Hepatic stellate cell (primary cell): ENCODE data around the gene C10orf143.

ENCODE experiments used
- DNase-seq: peaks from one replicate; pipeline ENCODE4 v3.0.0; 2011; ENCODE audit warnings: low spot score

Gene C10orf143

DNA sequence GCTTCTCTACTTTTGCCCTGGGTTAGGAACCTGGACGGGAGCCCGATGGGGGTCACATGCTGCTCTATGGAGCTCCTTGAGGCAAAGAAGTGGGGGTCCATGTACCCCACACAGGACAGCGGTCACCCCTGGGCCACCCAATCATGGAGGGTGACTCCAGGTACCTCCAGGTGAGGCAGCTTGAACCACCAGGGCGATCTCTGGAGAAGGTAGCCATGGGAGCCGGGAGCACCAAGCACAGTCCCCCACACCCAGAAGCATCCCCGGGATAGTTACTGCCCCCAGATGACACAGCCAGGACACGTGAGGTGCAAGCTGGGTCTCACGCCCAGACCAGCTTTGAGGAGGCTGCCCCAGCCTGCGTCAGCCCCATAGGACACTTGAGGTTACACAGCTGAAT, 58.4 kb downstream of the C10orf143 start:
- DNase-seq = no peak

DNA sequence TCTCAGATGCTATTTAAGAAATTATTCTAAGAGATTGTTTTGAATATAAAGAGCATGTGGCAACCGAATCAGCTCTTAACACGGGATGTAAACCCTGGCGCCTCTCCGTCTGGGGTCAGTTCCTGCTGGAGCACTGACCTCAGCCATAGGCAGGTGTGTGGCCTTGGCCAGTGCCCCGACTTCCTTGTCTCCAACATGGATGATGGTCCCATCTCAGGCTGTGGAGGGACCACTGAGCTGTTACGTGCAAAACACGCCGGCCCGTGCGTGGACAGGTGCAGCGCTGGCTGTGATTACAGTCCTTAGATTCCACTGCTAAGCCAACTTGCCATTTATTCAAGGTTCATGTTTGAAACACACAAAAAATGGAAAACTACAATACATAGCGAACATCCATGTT, 59.9 kb downstream of the C10orf143 start:
- no peak for DNase-seq

- DNase-seq = no peak
Measured at GRCh38 chr10:130049987-130050386, 60.6 kb downstream of the C10orf143 start.

DNA sequence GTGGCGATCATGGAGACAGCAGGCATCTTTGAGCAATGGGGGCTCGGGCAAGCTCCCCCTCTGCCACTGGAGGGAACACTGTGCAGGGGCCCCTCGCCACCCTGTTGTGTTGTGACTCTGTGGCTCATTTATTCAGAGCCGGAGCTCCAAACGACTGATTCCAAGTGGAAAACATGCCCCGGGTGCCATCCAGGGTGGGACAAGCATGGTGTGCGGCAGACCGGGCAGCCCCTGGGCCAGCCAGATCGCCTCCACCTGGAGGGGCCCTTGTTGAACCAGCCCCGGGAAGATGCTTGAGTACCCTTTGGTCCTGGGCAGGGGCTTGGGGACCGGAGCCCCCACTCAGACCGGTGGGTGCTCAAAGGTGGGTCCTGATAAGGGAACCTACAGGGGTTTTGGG, 61.4 kb downstream of the C10orf143 start:
- no peak for DNase-seq

DNA sequence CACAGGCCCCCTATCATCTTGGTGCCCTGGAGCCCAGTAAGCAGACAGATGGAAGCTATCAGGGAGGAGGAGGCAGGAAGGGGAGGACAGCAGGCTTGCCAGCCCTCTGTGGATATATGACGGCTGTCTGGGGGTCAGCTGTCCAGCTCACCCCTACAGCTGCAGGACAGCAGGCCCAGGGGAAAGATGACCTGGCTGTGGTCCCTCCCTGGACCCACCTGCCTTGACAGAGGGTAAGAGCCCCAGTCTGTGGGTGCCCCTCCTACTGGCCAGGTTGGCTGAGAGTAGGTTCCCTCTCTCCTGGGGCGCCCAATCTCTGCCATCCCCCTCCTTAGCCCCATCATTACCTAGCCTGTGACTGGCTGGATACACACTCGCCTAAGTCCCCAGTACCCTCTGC, 62.5 kb downstream of the C10orf143 start:
- no peak for DNase-seq

GRCh38 chr10:130047336-130047735, 63.3 kb downstream of the C10orf143 start:
- DNase-seq = no peak

- no peak for DNase-seq
Measured at GRCh38 chr10:130046591-130046990, 64.0 kb downstream of the C10orf143 start.

DNA sequence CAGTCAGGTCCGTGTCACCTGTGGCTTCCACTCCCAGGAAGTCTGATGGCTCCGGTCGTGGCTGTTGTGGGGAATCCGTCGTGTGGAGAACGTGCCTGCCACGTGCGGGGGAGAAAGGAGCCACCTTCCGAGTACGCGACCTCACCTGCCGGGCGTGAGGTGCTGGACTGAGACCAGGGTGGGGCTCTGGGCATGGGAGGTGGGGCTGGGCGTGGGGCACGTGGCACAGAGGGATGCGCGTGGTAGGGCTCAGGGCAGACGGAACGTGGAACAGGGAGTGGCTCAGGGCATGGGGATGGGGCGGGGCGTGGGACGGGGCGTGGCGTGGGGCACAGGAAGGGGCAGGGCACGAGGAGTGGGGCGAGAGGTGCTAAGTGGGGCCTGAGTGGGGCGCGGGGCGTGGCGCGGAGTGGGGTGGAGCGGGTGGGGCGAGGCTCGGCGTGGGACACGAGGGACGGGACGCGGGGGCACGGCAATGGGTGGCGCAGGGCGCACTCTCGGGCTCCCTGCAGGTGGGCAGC, 64.8 kb downstream of the C10orf143 start:
- no peak for DNase-seq

GRCh38 chr10:130045091-130045652, 65.5 kb downstream of the C10orf143 start:
- no peak for DNase-seq

- DNase-seq = no peak
Measured at GRCh38 chr10:130044067-130045061, 66.3 kb downstream of the C10orf143 start.

DNA sequence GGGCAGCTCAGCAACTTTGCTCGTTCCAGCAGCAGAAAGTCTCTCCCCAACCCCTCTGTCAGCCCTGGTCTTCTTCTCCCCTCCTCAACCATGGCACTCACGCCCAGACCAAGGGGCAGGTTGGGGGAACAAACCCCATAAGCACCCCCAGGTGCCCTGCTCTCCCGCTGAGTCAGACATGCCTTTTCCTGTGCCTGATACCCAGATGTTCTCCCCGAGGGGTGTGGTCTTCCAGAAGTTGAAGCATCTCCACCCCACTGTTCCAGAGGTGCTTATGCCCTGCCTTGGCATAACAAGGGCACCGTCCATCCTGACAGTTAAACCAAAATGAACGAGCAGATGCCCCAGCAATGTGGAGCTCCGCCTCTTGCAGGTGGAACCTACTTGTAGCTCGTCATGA, 67.1 kb downstream of the C10orf143 start:
- no peak for DNase-seq

DNA sequence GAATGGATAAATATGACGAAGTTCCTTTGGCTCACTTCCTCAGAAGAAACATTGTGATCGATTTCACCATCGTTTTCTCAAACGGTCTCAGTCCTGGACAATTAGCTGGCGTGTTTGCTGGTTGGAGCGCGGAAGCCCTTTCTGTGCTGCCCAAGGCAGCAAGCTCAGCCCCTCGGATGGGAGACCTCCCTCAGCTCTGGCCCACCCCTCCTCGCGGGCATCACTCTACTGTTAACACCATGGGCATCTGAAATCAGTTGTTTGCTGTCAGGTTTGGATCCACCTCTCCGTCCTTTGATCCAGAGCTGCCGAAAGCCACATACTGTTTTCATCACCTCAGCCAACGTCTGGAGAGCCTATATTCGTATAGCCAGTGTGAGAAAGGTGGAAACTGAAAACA, 68.2 kb downstream of the C10orf143 start:
- no peak for DNase-seq

DNA sequence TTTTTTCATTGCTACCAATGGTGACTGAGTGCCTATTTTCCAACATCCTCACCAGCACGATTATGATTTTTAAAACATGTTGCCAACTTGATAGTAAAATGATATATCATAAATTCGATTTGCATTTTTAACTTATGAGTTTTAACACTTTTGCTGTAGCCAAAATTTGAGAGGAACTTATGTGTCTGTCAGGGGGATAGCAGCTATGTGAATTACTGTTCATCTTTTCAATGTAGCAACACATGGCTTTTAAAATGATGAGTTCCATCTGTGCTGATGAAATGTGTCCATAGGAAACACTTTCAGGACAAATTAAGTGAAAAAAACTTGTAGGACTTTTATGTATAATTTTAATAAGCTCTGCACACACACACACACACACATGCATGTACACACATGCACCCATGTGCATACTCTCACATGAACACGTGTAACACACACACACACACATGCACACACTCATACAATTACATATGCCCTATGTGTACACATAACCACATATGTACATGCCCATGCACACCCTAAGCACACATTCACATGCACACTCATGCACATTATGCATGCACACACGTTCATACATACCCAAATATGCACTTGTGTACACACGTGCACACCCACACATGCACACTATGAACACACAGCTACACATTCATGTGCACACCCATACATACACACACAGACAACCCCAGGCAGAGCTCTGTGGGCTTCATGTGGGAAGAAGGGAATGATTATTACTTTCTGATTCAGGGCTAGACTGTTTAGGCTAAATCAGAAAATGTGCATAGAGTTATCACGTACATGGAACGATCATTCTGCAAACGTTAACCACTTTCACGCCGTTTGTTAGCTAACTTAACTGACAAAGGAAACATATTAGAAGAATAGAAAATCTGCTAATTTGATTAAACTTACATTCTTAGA, 68.9 kb downstream of the C10orf143 start:
- no peak for DNase-seq

GRCh38 chr10:130040817-130041330, 69.8 kb downstream of the C10orf143 start:
- no peak for DNase-seq

- DNase-seq = no peak
Measured at GRCh38 chr10:130040351-130040750, 70.3 kb downstream of the C10orf143 start.

DNA sequence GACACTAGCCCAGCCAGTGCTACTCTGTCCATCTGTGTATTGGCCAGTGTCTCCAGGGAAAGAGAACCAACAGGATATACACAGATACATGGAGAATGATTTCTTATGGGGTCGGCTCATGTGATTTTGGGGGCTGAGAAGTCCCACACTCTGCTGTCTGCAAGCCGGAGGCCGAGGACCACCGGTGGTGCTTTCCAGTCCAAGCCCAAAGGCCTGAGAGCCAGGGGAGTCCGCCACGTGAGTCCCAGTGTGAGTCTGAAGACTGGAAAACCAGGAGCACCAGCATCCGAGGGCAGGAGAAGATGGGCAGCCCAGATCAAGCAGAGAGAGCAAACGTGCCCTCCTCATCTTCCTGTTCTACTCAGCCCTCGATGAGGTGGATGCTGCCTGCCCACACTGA, 71.5 kb downstream of the C10orf143 start:
- no peak for DNase-seq

GRCh38 chr10:130038611-130039109, 72.0 kb downstream of the C10orf143 start:
- DNase-seq = no peak

- DNase-seq = no peak
Measured at GRCh38 chr10:130038019-130038555, 72.5 kb downstream of the C10orf143 start.

DNA sequence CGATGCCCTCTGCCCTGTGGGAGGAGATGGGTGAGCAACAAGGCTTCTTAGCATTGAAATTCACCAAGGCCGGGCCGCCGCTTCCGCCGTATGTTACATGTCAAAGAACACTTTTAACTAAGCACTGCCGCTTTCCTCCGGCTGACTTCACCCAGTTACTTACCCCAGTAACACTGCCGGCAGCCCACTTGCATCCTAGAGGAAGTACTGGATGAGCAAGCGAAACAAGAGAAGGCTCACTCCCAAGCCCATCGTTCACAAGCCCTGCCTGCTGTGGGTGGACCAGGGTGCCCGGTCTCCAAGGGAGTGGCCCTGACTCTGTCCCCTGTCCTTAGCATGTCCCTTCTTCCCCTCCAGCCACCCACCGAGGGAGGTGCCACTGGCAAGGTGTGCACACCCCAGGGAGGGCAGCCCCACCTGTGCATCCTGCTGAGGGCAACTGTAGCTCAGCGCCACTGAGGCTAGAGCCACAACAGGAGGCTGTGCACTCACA, 73.4 kb downstream of the C10orf143 start:
- no peak for DNase-seq

DNA sequence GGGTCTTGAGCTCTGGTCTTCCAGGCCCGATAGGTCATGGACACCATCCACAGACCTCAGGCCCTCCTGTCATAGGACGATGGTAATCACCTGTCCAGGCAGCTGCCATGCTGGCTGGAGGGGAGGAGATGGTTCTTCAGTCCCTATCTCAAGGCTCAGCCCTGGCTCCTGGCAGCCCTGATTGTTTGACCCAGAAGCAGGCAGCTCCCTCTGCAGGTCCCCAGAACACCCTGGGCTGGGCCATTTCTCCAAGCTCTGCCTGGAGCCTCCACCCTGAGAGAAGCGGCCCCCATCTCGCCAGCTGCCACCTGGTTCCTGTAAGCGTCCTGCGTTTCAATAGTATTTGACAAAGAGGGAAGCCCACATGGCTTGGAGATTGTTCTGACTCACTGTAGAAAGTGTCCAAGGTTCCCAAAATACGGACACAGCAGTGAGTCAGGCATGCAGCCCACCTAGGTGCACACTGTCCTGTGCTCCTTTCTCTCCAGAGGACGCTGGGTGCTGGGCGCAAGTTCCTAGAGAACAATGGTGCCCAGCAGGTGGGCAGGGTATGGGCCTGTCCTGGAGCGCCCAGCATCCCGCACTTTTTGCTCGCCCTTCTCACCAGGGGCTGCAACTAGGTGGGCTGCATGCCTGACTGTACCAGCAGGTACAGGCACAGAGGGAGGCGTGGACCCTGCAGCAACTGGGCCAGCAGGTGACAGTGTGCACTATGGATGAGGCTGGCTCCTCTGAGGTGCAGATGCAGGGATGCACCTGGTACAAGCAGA, 74.1 kb downstream of the C10orf143 start:
- no peak for DNase-seq
